SK-N-SH treated with all-trans-retinoic acid at 6 μM for 48 hours (cell line): ENCODE data around the gene HOXC10.

Source experiments
- ATAC-seq: fragments of 200-7000 bp; cut with Tn5 transposase; 3 replicates; pipeline ENCODE4 v1.9.1; 2020; ENCODE audit warnings: mild to moderate bottlenecking, moderate library complexity
- BACH2 ChIP-seq: fragments of 250-450 bp; sonication (Bioruptor Pico); IDR thresholded peaks from 2 replicates; pipeline ENCODE4 v1.9.0; 2021; ENCODE audit warnings: mild to moderate bottlenecking, borderline replicate concordance
- CSRNP3 ChIP-seq: fragments of 250-450 bp; sonication (Bioruptor Pico); IDR thresholded peaks from 2 replicates; pipeline ENCODE4 v1.5.1; 2021; ENCODE audit warnings: mild to moderate bottlenecking, moderate library complexity
- ESRRG ChIP-seq: fragments of 250-450 bp; sonication (Bioruptor Pico); IDR thresholded peaks from 2 replicates; pipeline ENCODE4 v1.6.1; 2021; ENCODE audit warnings: mild to moderate bottlenecking
- GLIS3 ChIP-seq: fragments of 250-450 bp; sonication (Bioruptor Pico); IDR thresholded peaks from 2 replicates; pipeline ENCODE4 v1.5.0; 2020; ENCODE audit warnings: mild to moderate bottlenecking, moderate library complexity
- OSR1 ChIP-seq: fragments of 250-450 bp; sonication (Bioruptor Pico); IDR thresholded peaks from 2 replicates; pipeline ENCODE4 v1.8.0; 2022; ENCODE audit warnings: moderate library complexity, mild to moderate bottlenecking, inconsistent platforms
- POU6F1 ChIP-seq: fragments of 250-450 bp; sonication (Bioruptor Pico); IDR thresholded peaks from 2 replicates; pipeline ENCODE4 v1.8.0; 2021; ENCODE audit warnings: low read depth, mild to moderate bottlenecking, moderate library complexity, borderline replicate concordance
- RARB ChIP-seq: fragments of 250-450 bp; sonication (Bioruptor Pico); IDR thresholded peaks from 2 replicates; pipeline ENCODE4 v1.8.0; 2021; ENCODE audit warnings: mild to moderate bottlenecking, moderate library complexity
- TCF4 ChIP-seq: fragments of 250-450 bp; sonication (Bioruptor Pico); IDR thresholded peaks from 2 replicates; pipeline ENCODE4 v1.8.0; 2021; ENCODE audit warnings: mild to moderate bottlenecking, moderate library complexity, borderline replicate concordance
- TOX ChIP-seq: fragments of 250-450 bp; sonication (Bioruptor Pico); IDR thresholded peaks from 2 replicates; pipeline ENCODE4 v1.8.0; 2021; ENCODE audit warnings: mild to moderate bottlenecking, moderate library complexity, borderline replicate concordance
- TSHZ2 ChIP-seq: fragments of 250-450 bp; sonication (Bioruptor Pico); IDR thresholded peaks from 2 replicates; pipeline ENCODE4 v1.5.0; 2020; ENCODE audit warnings: mild to moderate bottlenecking, moderate library complexity
- ZC3H10 ChIP-seq: fragments of 250-450 bp; sonication (Bioruptor Pico); IDR thresholded peaks from 2 replicates; pipeline ENCODE4 v1.5.1; 2021; ENCODE audit warnings: mild to moderate bottlenecking, moderate library complexity
- ZFP30 ChIP-seq: fragments of 450-650 bp; formaldehyde crosslinking; IDR thresholded peaks from 2 replicates; pipeline ENCODE4 v1.5.0; 2022; ENCODE audit warnings: mild to moderate bottlenecking, moderate library complexity
- ZNF565 ChIP-seq: fragments of 450-650 bp; formaldehyde crosslinking; conservative IDR thresholded peaks from 2 replicates; pipeline ENCODE4 v1.5.0; 2020; ENCODE audit warnings: low read depth, mild to moderate bottlenecking, moderate library complexity
- ZNF8 ChIP-seq: fragments of 450-650 bp; formaldehyde crosslinking; IDR thresholded peaks from 2 replicates; pipeline ENCODE4 v1.5.0; 2020; ENCODE audit warnings: mild to moderate bottlenecking, moderate library complexity
- TF ChIP-seq, protein P1 (sequence below): fragments of 250-450 bp; sonication (Bioruptor Pico); IDR thresholded peaks from 2 replicates; pipeline ENCODE4 v1.5.1; 2020; ENCODE audit warnings: low read depth, mild to moderate bottlenecking, moderate library complexity
- TF ChIP-seq, protein P2 (sequence below): fragments of 250-450 bp; sonication (Bioruptor Pico); IDR thresholded peaks from 2 replicates; pipeline ENCODE4 v1.8.0; 2020; ENCODE audit warnings: mild to moderate bottlenecking, moderate library complexity, borderline replicate concordance

Gene HOXC10

DNA sequence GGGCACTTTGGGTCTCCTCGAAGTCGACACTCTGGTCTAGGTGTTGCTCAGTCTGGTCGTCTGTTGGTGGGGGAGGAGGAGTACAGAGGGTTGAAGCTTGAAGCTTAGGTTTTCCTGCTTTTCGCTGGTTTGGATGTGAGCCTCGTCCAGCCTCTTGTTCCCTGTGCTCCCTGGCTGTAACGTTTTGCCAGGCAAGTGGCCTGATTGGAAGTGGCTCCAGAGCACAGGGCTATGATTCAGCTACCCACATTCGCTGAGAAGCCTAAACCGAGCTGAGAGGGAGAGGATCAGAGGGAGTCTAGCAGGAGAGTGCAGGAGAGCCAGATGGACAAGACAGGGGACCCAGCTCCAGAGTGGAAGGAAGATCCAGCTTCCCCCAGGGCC lies 6.1 kb downstream of the HOXC10 start (continued):
- TF ChIP-seq POU6F1 (CRISPR knock-in tag) (no peak), TSHZ2 (CRISPR knock-in tag) (no peak), TOX (CRISPR knock-in tag) (no peak), GLIS3 (CRISPR knock-in tag) (no peak)
- TF ChIP-seq, protein P1, sequence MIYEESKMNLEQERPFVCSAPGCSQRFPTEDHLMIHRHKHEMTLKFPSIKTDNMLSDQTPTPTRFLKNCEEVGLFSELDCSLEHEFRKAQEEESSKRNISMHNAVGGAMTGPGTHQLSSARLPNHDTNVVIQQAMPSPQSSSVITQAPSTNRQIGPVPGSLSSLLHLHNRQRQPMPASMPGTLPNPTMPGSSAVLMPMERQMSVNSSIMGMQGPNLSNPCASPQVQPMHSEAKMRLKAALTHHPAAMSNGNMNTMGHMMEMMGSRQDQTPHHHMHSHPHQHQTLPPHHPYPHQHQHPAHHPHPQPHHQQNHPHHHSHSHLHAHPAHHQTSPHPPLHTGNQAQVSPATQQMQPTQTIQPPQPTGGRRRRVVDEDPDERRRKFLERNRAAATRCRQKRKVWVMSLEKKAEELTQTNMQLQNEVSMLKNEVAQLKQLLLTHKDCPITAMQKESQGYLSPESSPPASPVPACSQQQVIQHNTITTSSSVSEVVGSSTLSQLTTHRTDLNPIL, result no peak
- TF ChIP-seq, all 23 proteins: peak for 0

DNA sequence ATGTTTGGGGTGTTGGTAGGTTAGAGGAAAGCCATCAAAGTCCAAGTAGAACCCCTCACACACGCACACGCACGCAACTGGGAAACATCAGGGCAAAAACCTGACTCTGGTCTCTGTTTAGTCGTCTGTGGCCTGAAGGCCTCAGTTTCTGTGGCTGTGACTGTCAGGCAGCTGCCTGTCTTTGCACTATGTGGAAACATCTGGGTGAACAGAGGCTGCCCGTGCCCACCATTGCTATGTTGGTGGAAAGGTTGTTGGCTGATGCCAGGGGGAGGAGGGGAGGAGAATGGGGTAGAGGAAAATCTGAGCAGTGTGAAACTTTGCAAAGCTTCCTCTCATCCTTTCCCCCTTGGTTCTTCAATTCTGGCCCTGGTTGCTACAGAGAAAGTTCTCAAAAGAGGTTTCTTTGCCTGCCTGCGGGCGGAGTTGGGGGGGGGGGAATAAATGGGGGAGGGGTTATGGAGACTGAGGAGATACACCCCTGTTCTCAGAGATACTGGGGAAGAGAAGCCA lies 7.5 kb downstream of the HOXC10 start:
- no peak for ATAC-seq

GRCh38 chr12:53993162-53994008 lies 8.4 kb downstream of the HOXC10 start:
- no peak for ATAC-seq
- TF ChIP-seq TSHZ2 (CRISPR knock-in tag) (no peak), ZFP30 (CRISPR knock-in tag) (no peak), CSRNP3 (CRISPR knock-in tag) (no peak), OSR1 (CRISPR knock-in tag) (no peak), ESRRG (CRISPR knock-in tag) (no peak), GLIS3 (CRISPR knock-in tag) (no peak), ZNF8 (CRISPR knock-in tag) (no peak), TCF4 (CRISPR knock-in tag) (no peak), BACH2 (CRISPR knock-in tag) (no peak), POU6F1 (CRISPR knock-in tag) (no peak)

More for the DNA sequence above, 7.5 kb downstream of the HOXC10 start:
- no peak for TF ChIP-seq BACH2 (CRISPR knock-in tag)
- TF ChIP-seq ZNF565, result no peak

GRCh38 chr12:53994009-53994263 lies 9.0 kb downstream of the HOXC10 start:
- ATAC-seq, result no peak
- TF ChIP-seq ZNF565, result no peak
- TF ChIP-seq, protein P2, sequence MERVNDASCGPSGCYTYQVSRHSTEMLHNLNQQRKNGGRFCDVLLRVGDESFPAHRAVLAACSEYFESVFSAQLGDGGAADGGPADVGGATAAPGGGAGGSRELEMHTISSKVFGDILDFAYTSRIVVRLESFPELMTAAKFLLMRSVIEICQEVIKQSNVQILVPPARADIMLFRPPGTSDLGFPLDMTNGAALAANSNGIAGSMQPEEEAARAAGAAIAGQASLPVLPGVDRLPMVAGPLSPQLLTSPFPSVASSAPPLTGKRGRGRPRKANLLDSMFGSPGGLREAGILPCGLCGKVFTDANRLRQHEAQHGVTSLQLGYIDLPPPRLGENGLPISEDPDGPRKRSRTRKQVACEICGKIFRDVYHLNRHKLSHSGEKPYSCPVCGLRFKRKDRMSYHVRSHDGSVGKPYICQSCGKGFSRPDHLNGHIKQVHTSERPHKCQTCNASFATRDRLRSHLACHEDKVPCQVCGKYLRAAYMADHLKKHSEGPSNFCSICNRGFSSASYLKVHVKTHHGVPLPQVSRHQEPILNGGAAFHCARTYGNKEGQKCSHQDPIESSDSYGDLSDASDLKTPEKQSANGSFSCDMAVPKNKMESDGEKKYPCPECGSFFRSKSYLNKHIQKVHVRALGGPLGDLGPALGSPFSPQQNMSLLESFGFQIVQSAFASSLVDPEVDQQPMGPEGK (CRISPR knock-in tag), result no peak
- no peak for TF ChIP-seq TOX (CRISPR knock-in tag)
- TF ChIP-seq RARB (CRISPR knock-in tag), result no peak
- no peak for TF ChIP-seq CSRNP3 (CRISPR knock-in tag)
- no peak for TF ChIP-seq ZNF8 (CRISPR knock-in tag)
- TF ChIP-seq ZC3H10 (CRISPR knock-in tag), result no peak
